CD4-positive, alpha-beta T cell treated with Interleukin-4 for 1 hour (primary cell): ENCODE data around the gene SPATA31A7.
"Not testable (repeated sequence)": the region's sequence is repeated elsewhere in the genome, so short reads cannot be mapped to it uniquely, and the experiment has no call there.

Experiments
- DNase-seq, 2 donors: peaks; one replicate each; pipeline ENCODE4 v3.0.0-alpha.2; 2020 to 2022

The SPATA31A7 gene

DNA sequence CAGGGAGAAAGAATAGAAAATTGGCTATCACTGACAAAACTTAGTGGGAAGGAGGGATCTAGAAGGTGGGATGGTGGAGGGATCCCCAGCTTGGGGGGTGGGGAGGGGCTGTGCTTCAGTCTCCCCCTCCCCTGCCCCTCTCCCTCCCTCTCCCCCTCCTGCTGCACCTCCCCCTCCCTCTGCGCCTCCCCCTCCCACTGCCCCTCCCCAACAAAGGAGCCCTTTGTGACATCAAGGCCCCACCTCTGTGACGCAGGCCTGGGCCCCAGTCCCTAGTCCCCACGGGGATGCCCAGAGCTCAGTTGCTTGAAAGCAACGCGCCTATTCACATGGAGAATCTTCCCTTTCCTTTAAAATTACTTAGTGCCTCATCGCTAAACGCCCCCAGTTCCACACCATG lies at the start of gene SPATA31A7:
Gene SPATA31A7 (plus strand): TSS at position 301 of the 400 bp plus-strand sequence. CDS start 29 bp downstream, at position 330.
- DNase-seq = not testable (repeated sequence)

DNA sequence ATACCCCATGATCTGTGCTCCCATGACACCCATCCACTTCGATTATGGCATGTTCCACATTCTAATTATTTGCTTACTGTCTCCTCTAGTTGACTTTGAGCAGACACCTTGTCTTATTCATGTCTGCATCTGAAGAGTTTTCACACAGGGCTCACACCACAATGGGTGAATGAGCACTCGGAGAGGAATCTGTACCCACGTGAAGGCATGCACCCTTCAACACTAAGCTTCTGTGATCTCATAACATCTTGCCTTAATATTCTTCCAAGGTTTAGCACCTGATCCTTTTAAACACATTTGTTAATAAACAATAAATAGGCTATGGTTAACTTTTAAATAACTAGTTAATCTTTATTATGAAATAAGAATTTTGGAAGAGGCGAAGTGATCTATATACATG lies 36.6 kb downstream of the SPATA31A7 start:
- not testable (repeated sequence) for DNase-seq
